Subcutaneous abdominal adipose tissue (tissue), 5 donors: ENCODE data around the gene MPV17L2.
A peak's percentile ranks its signal among the peaks of the same experiment; 100 is the strongest.
"Not testable (repeated sequence)": the region's sequence is repeated elsewhere in the genome, so short reads cannot be mapped to it uniquely, and the experiment has no call there.

Source experiments
- H3K27ac ChIP-seq: one replicate; pipeline ENCODE4 v1.7.0; 2013; ENCODE audit warnings: low read depth, mild to moderate bottlenecking, inconsistent platforms, low read length, moderate library complexity
- H3K27me3 ChIP-seq, 5 donors: one replicate each; pipeline ENCODE4 v1.7.0; 2013; ENCODE audit warnings: low read length in 5 of 5, inconsistent platforms in 1 of 5; ENCODE audit not compliant: control insufficient read depth in 5 of 5, insufficient read depth in 4 of 5
- H3K36me3 ChIP-seq, 5 donors: one replicate each; pipeline ENCODE4 v1.7.0; 2013; ENCODE audit warnings: low read length in 5 of 5; ENCODE audit not compliant: control insufficient read depth in 5 of 5, insufficient read depth in 5 of 5
- H3K4me1 ChIP-seq, 5 donors: one replicate each; pipeline ENCODE4 v1.7.0; 2013; ENCODE audit warnings: low read length in 5 of 5, mild to moderate bottlenecking in 3 of 5, moderate library complexity in 1 of 5; ENCODE audit not compliant: control insufficient read depth in 5 of 5, insufficient read depth in 5 of 5
- H3K4me3 ChIP-seq, 5 donors: one replicate each; pipeline ENCODE4 v1.7.0; 2013; ENCODE audit warnings: low read length in 5 of 5, low read depth in 1 of 5
- H3K9ac ChIP-seq, 5 donors: one replicate each; pipeline ENCODE4 v1.7.0; 2013; ENCODE audit warnings: low read length in 5 of 5, mild to moderate bottlenecking in 4 of 5, moderate library complexity in 3 of 5
- H3K9me3 ChIP-seq, 5 donors: one replicate each; pipeline ENCODE4 v1.7.0; 2013; ENCODE audit warnings: low read length in 5 of 5; ENCODE audit not compliant: control insufficient read depth in 5 of 5
- donor health status: healthy.
- donor health status: healthy.
- donor health status: healthy.
- donor health status: healthy.
- donor health status: healthy.

The MPV17L2 gene

DNA sequence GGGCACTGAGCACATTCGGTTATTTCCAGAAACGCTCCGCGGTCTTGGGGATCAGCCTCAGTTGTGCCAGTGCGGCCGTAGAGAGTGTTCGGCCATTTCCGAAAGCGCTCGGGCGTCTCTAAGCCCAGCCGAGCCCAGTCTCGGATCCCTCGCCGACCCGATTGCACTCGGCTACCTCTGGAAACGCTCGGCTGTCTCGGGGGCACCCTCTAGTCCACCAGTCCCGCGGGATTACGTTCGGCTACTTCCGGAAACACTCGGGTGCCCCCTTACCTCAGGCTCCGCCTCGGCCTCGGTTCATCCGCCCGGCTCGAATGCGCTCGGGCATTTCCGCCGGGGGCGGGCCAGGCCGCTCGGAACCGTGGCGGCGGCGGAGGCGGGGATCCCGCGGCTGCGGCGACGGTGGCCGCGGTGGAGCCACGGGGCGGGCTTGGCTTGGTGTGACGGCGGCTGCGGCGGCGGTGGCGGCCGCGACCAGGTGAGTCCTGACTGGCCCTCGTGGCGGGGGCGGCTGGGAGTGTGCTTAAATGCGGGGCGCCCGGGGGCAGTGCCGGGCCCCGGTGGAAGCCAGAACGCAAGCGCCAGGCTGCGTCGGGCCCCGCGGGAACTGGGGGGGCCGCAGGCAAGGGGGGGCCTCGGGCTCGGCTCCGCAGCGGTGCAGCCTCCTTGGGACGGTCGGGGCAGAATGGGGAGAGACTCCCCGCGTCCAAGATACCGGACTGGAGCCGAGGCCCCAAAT lies 40.0 kb upstream of the MPV17L2 start, which contains the start of gene PIK3R2:
Gene PIK3R2 (plus strand): TSS at position 347 of the 739 bp plus-strand sequence. CDS start 2,717 bp downstream, outside the sequence.
- H3K27ac ChIP-seq, result peak within 1 kb of the TSS; percentile 93
- H3K4me1 ChIP-seq, result peaks cover 6 to 52% (median 35%) of the 10 kb centered on the region in 5 donors
- peaks cover 0 to 13% (median 8%) of the 10 kb centered on the region in 5 donors for H3K36me3 ChIP-seq
- no peaks in the 10 kb centered on the region for H3K27me3 ChIP-seq
- H3K9me3 ChIP-seq, result no peaks in the 10 kb centered on the region
- H3K4me3 ChIP-seq, result peak within 1 kb of the TSS; percentile 71 to 88 (median 75)
- H3K9ac ChIP-seq, result peak within 1 kb of the TSS; percentile 73 to 97 (median 87)

DNA sequence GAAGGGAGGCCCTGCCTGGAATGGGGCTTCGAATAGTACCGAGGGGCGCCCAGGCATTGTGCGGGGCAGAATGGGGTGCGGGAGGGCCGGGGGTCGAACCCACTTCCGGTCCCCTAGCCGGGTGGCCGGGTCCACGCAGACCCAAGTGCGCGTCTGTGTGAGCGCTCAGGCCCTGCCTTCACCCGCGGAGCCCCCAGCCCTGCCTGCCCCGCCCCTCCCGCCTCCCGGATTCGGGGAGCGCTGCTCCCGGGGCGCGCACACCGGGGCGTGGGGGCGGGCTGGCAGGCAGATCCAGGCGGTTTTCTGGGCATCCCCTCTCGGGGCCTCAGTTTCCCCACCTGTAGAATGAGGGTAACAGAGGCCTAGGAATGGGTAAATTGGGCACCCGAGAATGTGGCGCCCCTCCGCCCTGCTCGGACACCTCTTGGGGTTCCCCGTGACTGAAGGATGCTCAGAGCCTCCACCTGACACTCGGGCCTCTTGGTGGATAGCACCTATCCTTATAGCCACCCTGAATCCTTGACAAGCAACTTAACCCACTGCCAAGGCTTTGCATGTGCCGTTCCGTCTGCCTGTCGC lies 39.4 kb upstream of the MPV17L2 start:
- H3K27ac ChIP-seq, result peak overlapping the region; percentile 60
- no peaks in the 10 kb centered on the region for H3K9me3 ChIP-seq
- H3K36me3 ChIP-seq, result peaks cover 0 to 12% (median 8%) of the 10 kb centered on the region in 5 donors
- H3K4me1 ChIP-seq, result peaks cover 6 to 52% (median 35%) of the 10 kb centered on the region in 5 donors
- peak overlapping the region; percentile 71 to 88 (median 75) for H3K4me3 ChIP-seq
- H3K9ac ChIP-seq, result peak overlapping the region; percentile 71 to 97 (median 87)
- no peaks in the 10 kb centered on the region for H3K27me3 ChIP-seq

DNA sequence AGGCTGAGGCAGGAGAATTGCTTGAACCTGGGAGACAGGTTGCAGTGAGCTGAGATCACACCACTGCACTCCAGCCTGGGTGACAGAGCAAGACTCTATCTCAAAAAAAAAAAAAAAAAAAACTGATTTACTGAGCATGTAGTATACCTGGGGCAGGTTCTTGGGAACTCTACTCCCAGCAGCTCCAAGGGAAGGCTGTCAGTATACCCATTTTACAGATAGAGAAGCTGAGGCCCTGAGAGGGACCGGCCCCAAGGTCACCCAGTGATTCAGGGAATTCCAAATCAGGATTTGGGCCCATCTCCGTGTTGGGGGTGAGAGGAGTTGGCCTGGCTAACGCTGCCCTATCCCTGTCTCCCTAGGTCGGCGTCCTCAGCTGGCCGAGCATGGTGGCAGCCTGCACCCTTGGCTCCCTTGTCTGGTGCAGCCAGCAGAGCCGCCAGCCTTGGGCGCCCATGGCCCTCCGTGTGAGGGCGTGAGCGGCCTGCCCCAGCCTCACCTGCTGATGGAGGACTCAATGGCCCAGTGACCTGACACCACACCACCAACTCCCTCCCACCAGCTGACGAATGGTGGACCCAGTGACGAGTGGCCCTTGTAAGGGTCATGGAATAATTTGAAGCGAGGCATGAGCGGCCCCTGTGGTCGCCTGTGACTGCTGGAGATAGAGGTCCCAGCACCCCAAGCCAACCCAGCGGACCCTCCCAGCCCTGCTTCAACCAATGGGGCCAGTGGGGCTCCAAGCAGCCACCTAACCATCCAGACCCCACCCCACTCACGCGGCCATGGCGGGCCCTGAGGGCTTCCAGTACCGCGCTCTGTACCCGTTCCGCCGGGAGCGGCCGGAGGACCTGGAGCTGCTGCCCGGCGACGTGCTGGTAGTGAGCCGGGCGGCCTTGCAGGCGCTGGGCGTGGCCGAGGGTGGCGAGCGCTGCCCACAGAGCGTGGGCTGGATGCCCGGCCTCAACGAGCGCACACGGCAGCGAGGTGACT lies 37.6 kb upstream of the MPV17L2 start:
- Histone ChIP-seq H3K9ac (no peak overlapping the region), H3K4me3 (no peak overlapping the region), H3K4me1 (peaks cover 6 to 54% (median 36%) of the 10 kb centered on the region in 5 donors), H3K27ac (no peak overlapping the region), H3K9me3 (no peaks in the 10 kb centered on the region), H3K36me3 (peaks cover 0 to 11% (median 8%) of the 10 kb centered on the region in 5 donors), H3K27me3 (no peaks in the 10 kb centered on the region)

DNA sequence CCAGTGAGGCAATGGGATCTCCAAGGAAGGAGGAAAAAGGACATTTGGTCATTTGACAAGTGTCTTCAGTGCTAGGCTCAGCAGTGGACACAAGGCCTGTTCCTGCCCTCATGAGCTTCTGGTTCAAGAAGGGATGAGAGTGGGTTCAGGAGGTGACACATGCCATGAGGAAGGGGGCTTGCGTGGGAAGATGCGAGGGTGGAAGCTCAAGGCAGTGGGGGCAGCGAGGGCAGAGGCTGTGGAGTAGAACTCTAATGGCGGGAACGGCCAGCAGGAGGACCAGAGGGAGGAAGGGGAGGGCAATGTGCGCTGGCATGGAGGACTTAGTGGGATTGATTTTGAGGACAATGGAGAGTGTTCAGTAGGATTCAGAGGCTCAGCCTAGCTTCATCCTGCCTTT lies 36.8 kb upstream of the MPV17L2 start:
- Histone ChIP-seq H3K4me3 (no peak overlapping the region), H3K27ac (no peak overlapping the region), H3K9ac (peak overlapping the region in 2 of 5 donors; percentile 57 to 64), H3K36me3 (peaks cover 0 to 9% (median 7%) of the 10 kb centered on the region in 5 donors), H3K27me3 (no peaks in the 10 kb centered on the region), H3K4me1 (peaks cover 6 to 61% (median 43%) of the 10 kb centered on the region in 5 donors), H3K9me3 (no peaks in the 10 kb centered on the region)

- H3K4me3 ChIP-seq, result no peak overlapping the region
- peaks cover 8 to 60% (median 42%) of the 10 kb centered on the region in 5 donors for H3K4me1 ChIP-seq
Observed at GRCh38 chr19:18156841-18157464, 36.1 kb upstream of the MPV17L2 start.

DNA sequence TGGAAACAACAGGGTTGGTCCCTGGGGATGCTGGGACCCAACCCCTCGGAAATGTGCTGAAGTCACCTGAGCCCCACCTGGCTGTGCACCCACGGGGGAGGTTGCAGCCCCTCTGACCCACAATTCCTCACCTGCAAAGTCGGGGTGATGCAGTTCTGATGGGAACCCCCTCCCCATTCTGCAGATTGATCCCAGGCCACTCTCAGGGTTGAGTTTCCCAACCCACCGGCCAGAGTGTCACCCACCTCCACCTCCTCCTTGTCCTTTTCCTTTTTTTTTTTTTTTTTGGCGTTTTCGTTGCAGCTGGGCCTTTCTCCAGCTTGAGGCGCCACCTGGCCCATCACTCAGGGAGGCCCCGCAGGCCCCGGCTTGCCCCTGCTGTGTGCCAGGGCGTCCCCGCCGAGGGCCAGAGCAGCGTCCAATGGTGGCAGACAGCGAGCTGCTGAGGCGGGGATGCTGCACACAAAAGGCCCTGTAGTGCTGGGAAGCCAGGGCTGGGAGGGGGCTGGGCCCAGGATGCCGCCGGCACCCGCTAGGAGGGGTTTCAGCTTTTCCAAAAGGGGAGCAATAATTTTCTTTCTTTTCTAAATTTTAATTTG lies 35.5 kb upstream of the MPV17L2 start:
- Histone ChIP-seq H3K9ac (peak overlapping the region in 3 of 5 donors; percentile 10 to 39 (median 37)), H3K27ac (no peak overlapping the region), H3K4me1 (peaks cover 8 to 55% (median 42%) of the 10 kb centered on the region in 5 donors), H3K27me3 (no peaks in the 10 kb centered on the region), H3K9me3 (no peaks in the 10 kb centered on the region), H3K36me3 (peaks cover 0 to 15% (median 7%) of the 10 kb centered on the region in 5 donors), H3K4me3 (no peak overlapping the region)

More at GRCh38 chr19:18156841-18157464, 36.1 kb upstream of the MPV17L2 start:
- Histone ChIP-seq H3K27me3 (no peaks in the 10 kb centered on the region), H3K9me3 (no peaks in the 10 kb centered on the region), H3K9ac (peak overlapping the region; percentile 10 to 64 (median 48)), H3K27ac (no peak overlapping the region), H3K36me3 (peaks cover 0 to 10% (median 7%) of the 10 kb centered on the region in 5 donors)

- Histone ChIP-seq H3K9me3 (no peaks in the 10 kb centered on the region), H3K9ac (no peak overlapping the region), H3K27me3 (no peaks in the 10 kb centered on the region), H3K27ac (no peak overlapping the region), H3K4me1 (peaks cover 8 to 47% (median 39%) of the 10 kb centered on the region in 5 donors), H3K36me3 (peaks cover 0 to 22% (median 16%) of the 10 kb centered on the region in 5 donors), H3K4me3 (no peak overlapping the region)
Observed at GRCh38 chr19:18158467-18158866, 34.6 kb upstream of the MPV17L2 start.

DNA sequence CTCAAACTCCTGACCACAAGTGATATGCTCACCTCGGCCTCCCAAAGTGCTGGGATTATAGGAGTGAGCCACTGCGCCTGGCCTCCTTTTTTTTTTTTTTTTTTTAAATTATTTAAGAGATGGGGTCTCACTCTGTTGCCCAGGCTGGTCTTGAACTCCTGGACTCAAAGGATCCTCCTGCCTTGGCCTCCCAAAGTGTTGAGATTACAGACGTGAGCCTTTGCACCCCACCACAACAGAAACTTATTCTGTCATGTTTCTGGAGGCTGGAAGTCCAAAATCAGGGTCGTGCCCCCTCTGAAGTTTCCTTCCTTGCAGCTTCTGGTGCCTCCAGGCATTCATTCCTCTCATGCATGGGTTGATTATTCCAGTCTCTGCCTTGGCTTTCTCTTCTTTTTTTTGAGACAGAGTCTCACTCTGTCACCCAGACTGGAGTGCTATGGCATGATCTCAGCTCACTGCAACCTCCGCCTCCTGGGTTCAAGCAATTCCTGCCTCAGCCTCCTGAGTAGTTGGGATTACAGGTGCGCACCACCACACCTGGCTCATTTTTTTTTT lies 33.9 kb upstream of the MPV17L2 start:
- H3K27ac ChIP-seq, H3K27me3 ChIP-seq, H3K9ac ChIP-seq, H3K9me3 ChIP-seq, H3K4me3 ChIP-seq: not testable (repeated sequence)
- peaks cover 0 to 23% (median 18%) of the 10 kb centered on the region in 5 donors for H3K36me3 ChIP-seq
- peaks cover 8 to 41% (median 32%) of the 10 kb centered on the region in 5 donors for H3K4me1 ChIP-seq

GRCh38 chr19:18159810-18160209 lies 33.2 kb upstream of the MPV17L2 start:
- peaks cover 8 to 36% (median 28%) of the 10 kb centered on the region in 5 donors for H3K4me1 ChIP-seq

More at GRCh38 chr19:18159810-18160209, 33.2 kb upstream of the MPV17L2 start:
- Histone ChIP-seq H3K4me3 (no peak overlapping the region), H3K36me3 (peaks cover 0 to 23% (median 18%) of the 10 kb centered on the region in 5 donors), H3K27ac (no peak overlapping the region), H3K27me3 (no peaks in the 10 kb centered on the region), H3K9ac (no peak overlapping the region), H3K9me3 (no peaks in the 10 kb centered on the region)
